Osteoblast (primary cell): ENCODE results near the gene APH1A. TPM values are rescaled to one million over a fixed set of nuclear protein-coding genes. Genes with fewer than 3 reads are reported as not detected.

Source experiments
- DNase-seq: peaks from one replicate; pipeline ENCODE4 v3.0.0; 2011; ENCODE audit warnings: low spot score, mixed read lengths; ENCODE audit not compliant: insufficient read length; ENCODE audit errors: missing footprints
- H2AFZ ChIP-seq: 2 replicates; pipeline ENCODE4 v1.6.0; 2011; ENCODE audit warnings: mild to moderate bottlenecking, low read length
- H3K27ac ChIP-seq: 2 replicates; pipeline ENCODE4 v1.5.1; 2011; ENCODE audit warnings: mild to moderate bottlenecking, low read depth, low read length, moderate library complexity
- H3K27me3 ChIP-seq: 2 replicates; pipeline ENCODE4 v1.6.0; 2012; ENCODE audit warnings: mild to moderate bottlenecking, control low read depth, inconsistent platforms, low read length, moderate library complexity; ENCODE audit not compliant: insufficient read depth
- H3K36me3 ChIP-seq: 2 replicates; pipeline ENCODE4 v1.5.1; 2011; ENCODE audit warnings: mild to moderate bottlenecking, low read length, control low read depth, moderate library complexity; ENCODE audit not compliant: insufficient read depth
- H3K4me1 ChIP-seq: 2 replicates; pipeline ENCODE4 v1.5.1; 2011; ENCODE audit warnings: mild to moderate bottlenecking, low read length, control low read depth, moderate library complexity; ENCODE audit not compliant: insufficient read depth
- H3K4me2 ChIP-seq: 2 replicates; pipeline ENCODE4 v1.6.0; 2011; ENCODE audit warnings: mild to moderate bottlenecking, low read length; ENCODE audit not compliant: insufficient read depth
- H3K4me3 ChIP-seq: fragments of 200-600 bp; sonication (generic); 3 replicates; pipeline ENCODE4 v1.5.1; 2012; ENCODE audit warnings: mild to moderate bottlenecking, low read length, inconsistent platforms; ENCODE audit not compliant: insufficient read depth
- H3K79me2 ChIP-seq: 2 replicates; pipeline ENCODE4 v1.6.0; 2012; ENCODE audit warnings: mild to moderate bottlenecking, low read length, control low read depth, inconsistent platforms; ENCODE audit not compliant: insufficient read depth
- H3K9me3 ChIP-seq: 2 replicates; pipeline ENCODE4 v1.5.1; 2011; ENCODE audit warnings: low read depth, low read length, control low read depth
- H4K20me1 ChIP-seq: 2 replicates; pipeline ENCODE4 v1.6.0; 2012; ENCODE audit warnings: mild to moderate bottlenecking, low read length, control low read depth; ENCODE audit not compliant: insufficient read depth
- CTCF ChIP-seq: IDR thresholded peaks from 2 replicates; pipeline ENCODE4 v1.5.1; 2011; ENCODE audit warnings: mild to moderate bottlenecking, low read depth, low read length, moderate library complexity; ENCODE audit errors: extremely low read depth
- total RNA-seq: library from RNA; depleted of rRNA; stranded (reverse); fragments of >200 nt; gene quantifications from 2 replicates; pipeline ENCODE4 v1.2.3, GENCODE V29; 2012

APH1A gene
- total RNA-seq, 1 donor = 118 TPM

- peak within 1 kb of the TSS; percentile 97 for H2AFZ ChIP-seq
- H3K27me3 ChIP-seq = no peaks in the 10 kb centered on the region
- H3K36me3 ChIP-seq = peaks cover 28% of the 10 kb centered on the region
- H3K4me1 ChIP-seq = peaks cover 12% of the 10 kb centered on the region
- peaks cover 38% of the 10 kb centered on the region for H3K79me2 ChIP-seq
- peak within 1 kb of the TSS; percentile 93 for H3K4me3 ChIP-seq
- H3K27ac ChIP-seq = peak within 1 kb of the TSS; percentile 97
- DNase-seq = peak; percentile 88
- H4K20me1 ChIP-seq = no peaks in the 10 kb centered on the region
- H3K9me3 ChIP-seq = no peaks in the 10 kb centered on the region
- no peak for TF ChIP-seq CTCF
- H3K4me2 ChIP-seq = peak within 1 kb of the TSS; percentile 85
These were observed 24.8 kb upstream of the APH1A start, which contains the start of gene MRPS21 for GRCh38 chr1:150293433-150294253. Gene MRPS21 (plus strand): TSS chr1:150293861. CDS start chr1:150294367, 506 bp downstream.

GRCh38 chr1:150288822-150289221 lies 20.0 kb upstream of the APH1A start:
- no peak overlapping the region for H3K27ac ChIP-seq
- no peaks in the 10 kb centered on the region for H4K20me1 ChIP-seq
- H3K36me3 ChIP-seq = peaks cover 17% of the 10 kb centered on the region
- H3K4me3 ChIP-seq = no peak overlapping the region
- TF ChIP-seq CTCF = no peak
- H3K9me3 ChIP-seq = no peaks in the 10 kb centered on the region
- no peak overlapping the region for H3K4me2 ChIP-seq
- no peak overlapping the region for H2AFZ ChIP-seq
- no peaks in the 10 kb centered on the region for H3K27me3 ChIP-seq
- peaks cover 6% of the 10 kb centered on the region for H3K79me2 ChIP-seq
- peaks cover 5% of the 10 kb centered on the region for H3K4me1 ChIP-seq
- DNase-seq = no peak

GRCh38 chr1:150288382-150288781 lies 19.6 kb upstream of the APH1A start:
- H4K20me1 ChIP-seq = no peaks in the 10 kb centered on the region
- TF ChIP-seq CTCF = no peak

GRCh38 chr1:150283260-150283659 lies 14.4 kb upstream of the APH1A start:
- peak overlapping the region; percentile 98 for H3K4me2 ChIP-seq

More at GRCh38 chr1:150288382-150288781, 19.6 kb upstream of the APH1A start:
- peaks cover 17% of the 10 kb centered on the region for H3K36me3 ChIP-seq
- H3K79me2 ChIP-seq = peaks cover 4% of the 10 kb centered on the region
- H3K4me3 ChIP-seq = no peak overlapping the region
- H2AFZ ChIP-seq = no peak overlapping the region
- H3K4me2 ChIP-seq = no peak overlapping the region
- no peaks in the 10 kb centered on the region for H3K27me3 ChIP-seq
- no peaks in the 10 kb centered on the region for H3K9me3 ChIP-seq
- peaks cover 6% of the 10 kb centered on the region for H3K4me1 ChIP-seq
- no peak for DNase-seq
- no peak overlapping the region for H3K27ac ChIP-seq

More at GRCh38 chr1:150283260-150283659, 14.4 kb upstream of the APH1A start:
- H3K9me3 ChIP-seq = no peaks in the 10 kb centered on the region
- H2AFZ ChIP-seq = peak overlapping the region; percentile 98
- H3K36me3 ChIP-seq = peaks cover 30% of the 10 kb centered on the region
- H4K20me1 ChIP-seq = no peaks in the 10 kb centered on the region
- H3K79me2 ChIP-seq = peaks cover 12% of the 10 kb centered on the region
- peak overlapping the region; percentile 84 for H3K27ac ChIP-seq
- peak overlapping the region; percentile 90 for H3K4me3 ChIP-seq
- peaks cover 24% of the 10 kb centered on the region for H3K4me1 ChIP-seq
- H3K27me3 ChIP-seq = no peaks in the 10 kb centered on the region
- TF ChIP-seq CTCF = no peak
- DNase-seq = no peak
